ENCODE data around the gene FAXC. TPM values are rescaled to one million over a fixed set of nuclear protein-coding genes. Genes with fewer than 3 reads are reported as not detected.
"Not testable (repeated sequence)": the region's sequence is repeated elsewhere in the genome, so short reads cannot be mapped to it uniquely, and the experiment has no call there.

Gene FAXC
- polyA plus RNA-seq, 3 donors: 0.09 to 1.1 TPM; not detected in 1

DNA sequence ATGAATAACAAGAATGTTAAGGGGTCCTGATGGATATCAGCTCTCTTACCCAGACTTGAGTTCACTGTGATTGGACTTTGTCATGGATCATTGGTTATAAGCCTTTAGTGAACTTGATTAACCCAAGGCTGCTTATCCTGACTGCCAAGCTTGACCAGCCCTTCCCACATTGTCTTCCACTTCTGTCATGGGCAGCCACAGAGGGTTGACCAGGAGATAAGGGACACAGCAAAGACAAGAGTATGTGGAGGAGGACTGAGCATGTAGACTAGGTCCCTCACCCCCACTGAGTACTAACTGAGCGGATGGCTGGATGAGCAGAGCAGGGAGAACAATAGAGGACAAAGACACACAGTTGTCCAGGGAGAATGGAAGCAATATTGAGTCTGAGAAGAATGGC, 52.5 kb downstream of the FAXC start:
- H3K27ac ChIP-seq (ENCODE audit: low read depth, low read length): no peak overlapping the region
- 92 to 100% (median 95%) methylated on average over 1 of the region's 1 CpG for WGBS, 3 donors

GRCh38 chr6:99296261-99296660, 53.2 kb downstream of the FAXC start:
- 82 to 90% (median 87%) methylated on average over 5 of the region's 5 CpGs for WGBS, 3 donors
- H3K27ac ChIP-seq (ENCODE audit: low read depth, low read length): no peak overlapping the region

DNA sequence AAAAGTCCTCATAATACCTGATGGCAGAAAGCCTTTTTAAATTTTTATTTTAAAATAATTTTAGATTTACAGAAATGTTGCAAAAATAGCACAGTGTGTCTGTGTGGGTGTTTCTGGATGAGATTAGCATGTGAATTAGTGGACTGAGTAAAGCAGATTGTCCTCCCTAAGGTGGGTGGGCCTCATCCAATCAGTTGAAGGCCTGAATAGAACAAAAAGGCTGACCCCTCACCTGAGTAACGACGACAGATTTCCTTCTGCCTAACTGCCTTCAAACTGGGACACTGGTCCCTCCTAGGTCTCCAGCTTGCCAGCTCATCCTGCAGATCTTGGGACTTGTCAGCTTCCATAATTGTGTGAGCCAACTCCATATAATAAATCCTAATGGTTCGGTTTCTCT, 54.2 kb downstream of the FAXC start:
- 91 to 94% (median 93%) methylated on average over 3 of the region's 3 CpGs for WGBS, 3 donors
- H3K27ac ChIP-seq (ENCODE audit: low read depth, low read length): no peak overlapping the region

DNA sequence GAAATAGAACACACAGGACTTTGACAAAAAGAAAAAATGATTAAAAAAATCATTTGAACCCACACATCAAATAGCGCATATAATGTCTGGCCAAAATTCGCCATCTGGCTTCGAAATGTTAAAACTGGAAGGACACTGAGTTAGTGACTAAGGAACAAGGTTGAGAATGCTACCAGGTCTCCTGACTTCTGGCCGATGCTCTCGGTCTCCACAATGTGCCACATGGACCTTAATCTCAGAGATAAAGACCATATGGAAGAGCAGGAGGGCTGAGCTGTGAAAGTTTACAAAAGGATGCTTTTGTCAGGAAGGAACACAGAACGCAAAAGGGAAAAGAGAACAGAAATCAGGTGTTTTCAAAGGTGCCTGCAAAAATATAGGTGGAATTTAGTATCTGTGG, 54.7 kb downstream of the FAXC start:
- 91 to 95% (median 94%) methylated on average over 6 of the region's 6 CpGs for WGBS, 3 donors
- no peak overlapping the region for H3K27ac ChIP-seq (ENCODE audit: low read depth, low read length)

DNA sequence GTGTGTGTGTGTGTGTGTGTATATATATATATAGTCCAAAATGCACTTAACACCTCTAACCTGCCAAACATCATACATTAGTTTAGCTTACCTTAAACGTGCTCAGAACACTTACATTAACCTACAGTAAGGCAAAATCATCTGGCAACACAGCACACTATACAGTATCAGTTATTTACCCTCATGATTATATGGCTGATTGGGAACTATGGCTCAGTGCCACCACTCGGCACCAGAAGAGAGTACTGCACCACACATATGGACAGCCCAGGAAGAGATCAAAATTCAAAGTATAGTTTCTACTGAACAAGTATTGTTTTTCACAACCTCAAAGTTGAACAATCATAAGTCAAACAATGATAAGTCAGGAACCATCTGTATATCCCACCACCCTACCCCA, 59.8 kb downstream of the FAXC start:
- H3K27ac ChIP-seq (ENCODE audit: low read depth, low read length): no peak overlapping the region
- 71 to 74% (median 73%) methylated on average over 2 of the region's 2 CpGs for WGBS, 3 donors

DNA sequence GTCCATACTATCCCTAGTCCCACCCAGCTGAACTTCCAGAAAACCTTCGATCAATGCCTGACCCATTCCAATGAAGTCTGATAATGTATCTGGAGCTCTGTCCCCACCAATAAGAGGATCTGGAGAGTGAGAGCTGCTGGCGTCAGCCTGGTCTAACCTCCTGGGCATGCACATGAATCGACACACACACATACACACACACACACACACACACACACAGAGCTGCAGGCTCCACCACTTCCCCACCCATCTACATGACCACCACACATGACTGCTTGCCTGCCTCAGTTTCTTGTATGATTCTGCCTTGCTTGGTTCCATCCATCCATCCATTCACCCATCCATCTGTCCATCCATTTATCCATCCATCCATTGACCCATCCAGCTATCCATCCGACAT, 60.8 kb downstream of the FAXC start:
- H3K27ac ChIP-seq (ENCODE audit: low read depth, low read length): no peak overlapping the region
- 83 to 92% (median 92%) methylated on average over 3 to 4 of the region's 4 CpGs for WGBS, 3 donors

- no peak overlapping the region for H3K27ac ChIP-seq (ENCODE audit: low read depth, low read length)
- WGBS, 3 donors: 48 to 77% (median 71%) methylated on average over 2 of the region's 2 CpGs
Observed at GRCh38 chr6:99287523-99287922, 62.0 kb downstream of the FAXC start.

DNA sequence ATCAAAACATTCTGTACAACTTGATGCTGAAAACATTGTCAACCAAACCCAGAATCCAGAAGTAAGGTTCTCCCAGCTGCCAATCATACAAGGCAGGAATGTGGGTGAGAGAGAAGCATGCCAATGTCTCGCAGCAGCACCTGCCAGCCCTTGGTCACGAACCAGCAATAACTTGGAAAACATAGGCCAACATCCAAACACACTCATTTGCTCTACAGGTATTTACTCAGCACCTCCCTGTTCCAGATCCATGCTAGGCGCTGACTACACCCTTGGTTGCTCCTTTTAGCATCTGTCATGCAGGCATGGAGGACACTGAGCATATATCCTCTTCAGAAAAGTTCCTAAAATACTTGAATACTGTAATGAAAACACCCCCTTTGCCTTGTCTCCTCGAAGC, 63.6 kb downstream of the FAXC start:
- WGBS, 3 donors: 54 to 74% (median 73%) methylated on average over 4 of the region's 4 CpGs
- H3K27ac ChIP-seq (ENCODE audit: low read depth, low read length): no peak overlapping the region

DNA sequence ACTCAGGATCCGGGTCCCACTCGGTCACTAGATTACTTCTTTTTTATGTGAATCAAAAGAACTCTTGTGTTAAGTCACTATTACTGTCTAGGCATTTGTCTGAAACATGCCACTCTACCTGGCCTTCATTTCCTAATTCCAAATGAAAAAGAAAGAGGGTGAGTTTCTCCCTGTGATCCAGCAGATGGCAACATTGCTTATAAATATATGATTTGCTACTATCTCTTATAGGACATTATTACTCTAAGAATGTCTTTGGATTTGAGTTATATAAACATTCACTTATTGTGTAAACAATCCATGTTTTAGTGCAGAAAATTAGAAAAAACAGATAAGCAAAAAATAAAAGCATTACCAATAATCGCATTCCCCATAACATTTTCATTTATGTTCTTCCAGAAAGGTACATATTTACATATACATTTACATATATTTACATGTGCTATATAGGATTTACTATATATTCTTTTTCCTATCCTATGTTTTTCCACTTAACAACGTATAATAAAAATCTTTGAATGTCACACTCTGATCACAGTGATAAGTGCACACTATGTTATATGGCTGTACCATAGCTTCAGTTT, 66.9 kb downstream of the FAXC start:
- H3K27ac ChIP-seq (ENCODE audit: low read depth, low read length): no peak overlapping the region
- WGBS, 3 donors: 50 to 76% (median 74%) methylated on average over 4 of the region's 4 CpGs

DNA sequence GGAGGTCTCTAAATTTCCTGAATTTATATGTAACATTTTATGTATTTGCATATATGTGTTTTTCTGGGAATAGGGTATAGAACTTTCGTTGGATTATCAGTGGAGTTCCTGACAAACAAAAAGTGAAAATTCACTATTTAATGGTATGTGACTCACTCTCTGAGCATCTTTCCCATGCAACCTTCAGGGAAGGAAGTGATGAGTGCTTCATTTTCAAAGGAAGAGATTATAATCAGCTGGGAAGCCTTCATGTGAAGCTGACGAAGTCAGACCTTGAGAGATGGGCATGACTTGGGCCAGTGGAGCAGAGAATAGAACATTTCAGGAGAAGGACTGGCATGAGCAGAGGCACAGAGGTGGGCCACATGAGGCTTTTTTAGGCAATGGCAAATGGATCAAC, 72.7 kb downstream of the FAXC start:
- WGBS, 3 donors: 56 to 69% (median 60%) methylated on average over 2 of the region's 2 CpGs

GRCh38 chr6:99270826-99271225, 78.6 kb downstream of the FAXC start:
- 30 to 58% (median 50%) methylated on average over 7 of the region's 7 CpGs for WGBS, 3 donors
- H3K27ac ChIP-seq (ENCODE audit: low read depth, low read length): no peak overlapping the region

More for the DNA sequence above, 72.7 kb downstream of the FAXC start:
- H3K27ac ChIP-seq (ENCODE audit: low read depth, low read length): no peak overlapping the region

DNA sequence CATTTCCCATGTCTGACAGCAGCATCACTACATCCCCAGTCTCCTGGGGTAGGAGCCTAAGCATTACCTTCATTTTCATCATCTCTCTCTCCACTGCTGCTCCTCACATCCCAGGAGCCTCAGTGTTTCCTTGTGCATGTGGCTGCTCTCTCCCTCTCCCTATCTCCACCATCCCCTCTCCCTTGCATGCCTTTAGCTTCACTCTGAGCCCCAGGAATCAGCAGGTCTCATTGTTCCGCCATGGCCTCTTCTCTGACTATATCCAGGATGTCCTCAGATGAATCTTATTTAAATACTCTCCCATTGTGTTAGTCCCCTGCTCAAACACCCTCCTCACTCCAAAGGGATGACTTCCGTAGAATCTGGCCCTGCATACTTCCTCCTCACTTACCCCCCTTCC, 79.4 kb downstream of the FAXC start:
- H3K27ac ChIP-seq (ENCODE audit: low read depth, low read length): no peak overlapping the region
- 71 to 80% (median 79%) methylated on average over 2 of the region's 2 CpGs for WGBS, 3 donors

- 69 to 71% (median 70%) methylated on average over 3 of the region's 3 CpGs for WGBS, 3 donors
- H3K27ac ChIP-seq (ENCODE audit: low read depth, low read length): no peak overlapping the region
Observed at GRCh38 chr6:99269207-99269606, 80.3 kb downstream of the FAXC start.

- H3K27ac ChIP-seq (ENCODE audit: low read depth, low read length): not testable (repeated sequence)
- WGBS, 3 donors: 88 to 92% (median 89%) methylated on average over 5 of the region's 5 CpGs
Observed at GRCh38 chr6:99266996-99267395, 82.5 kb downstream of the FAXC start.

DNA sequence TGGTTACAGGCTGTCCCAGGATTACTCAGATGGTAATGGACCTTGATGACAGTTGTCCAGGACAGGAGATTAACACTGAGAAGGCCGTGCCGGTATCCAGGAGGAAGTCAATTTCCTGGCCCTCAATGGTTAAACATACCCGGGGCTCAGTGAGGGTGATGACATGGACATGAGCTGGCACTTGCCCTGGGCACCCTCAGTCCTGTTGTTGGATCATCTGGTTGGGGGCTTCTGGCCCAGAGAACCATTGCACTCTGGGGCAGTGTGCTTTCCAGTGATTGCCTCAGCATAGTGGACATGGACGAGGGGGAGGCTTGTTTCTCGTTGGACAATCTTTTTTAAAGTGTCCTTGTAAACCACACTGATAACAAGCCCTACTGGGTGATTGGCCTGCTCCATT, 84.0 kb downstream of the FAXC start:
- H3K27ac ChIP-seq (ENCODE audit: low read depth, low read length): not testable (repeated sequence)
- WGBS, 3 donors: 74 to 81% (median 79%) methylated on average over 5 of the region's 5 CpGs

DNA sequence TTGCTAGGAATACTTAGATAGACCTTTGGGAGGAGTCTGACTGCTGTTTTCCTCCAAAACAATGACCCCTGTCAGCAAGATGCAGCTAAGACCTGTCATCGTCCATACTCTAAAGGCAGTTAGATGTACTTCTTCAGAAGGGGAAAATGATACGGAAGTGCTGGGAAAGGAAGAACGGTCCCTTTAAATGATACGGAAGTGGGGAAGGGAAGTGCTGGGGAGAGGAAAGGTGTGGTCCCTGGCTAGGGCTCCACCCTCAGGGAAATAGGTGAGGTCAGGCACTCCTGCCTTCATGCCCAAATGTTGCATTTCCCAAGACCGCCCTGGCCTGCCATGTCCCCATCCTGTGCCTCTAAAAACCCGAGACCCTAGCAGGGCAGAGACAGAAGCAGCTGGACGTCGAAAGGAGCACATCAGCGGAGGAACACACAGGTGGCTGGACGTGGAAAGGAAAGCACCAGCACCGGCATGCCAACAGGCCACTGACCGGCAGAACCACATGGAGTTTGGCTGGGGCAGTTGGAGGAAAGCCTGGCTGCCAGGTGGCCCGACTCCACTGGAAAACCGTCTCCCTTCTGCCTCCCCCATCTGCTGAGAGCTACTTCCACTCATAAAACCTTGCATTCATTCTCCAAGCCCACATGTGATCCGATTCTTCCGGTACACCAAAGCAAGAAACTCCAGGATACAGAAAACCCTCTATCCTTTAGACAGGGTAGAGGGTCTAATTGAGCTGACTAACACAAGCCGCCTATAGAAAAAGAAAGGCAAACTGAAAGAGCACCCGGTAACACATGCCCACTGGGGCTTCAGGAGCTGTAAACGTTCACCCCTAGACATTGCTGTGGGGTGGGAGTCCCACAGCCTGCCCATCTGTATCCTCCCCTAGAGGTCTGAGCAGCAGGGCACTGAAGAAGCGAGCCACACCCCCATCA, 94.6 kb downstream of the FAXC start:
- no peak overlapping the region for H3K27ac ChIP-seq (ENCODE audit: low read depth, low read length)
- WGBS, 3 donors: 77 to 79% (median 78%) methylated on average over 20 of the region's 20 CpGs

DNA sequence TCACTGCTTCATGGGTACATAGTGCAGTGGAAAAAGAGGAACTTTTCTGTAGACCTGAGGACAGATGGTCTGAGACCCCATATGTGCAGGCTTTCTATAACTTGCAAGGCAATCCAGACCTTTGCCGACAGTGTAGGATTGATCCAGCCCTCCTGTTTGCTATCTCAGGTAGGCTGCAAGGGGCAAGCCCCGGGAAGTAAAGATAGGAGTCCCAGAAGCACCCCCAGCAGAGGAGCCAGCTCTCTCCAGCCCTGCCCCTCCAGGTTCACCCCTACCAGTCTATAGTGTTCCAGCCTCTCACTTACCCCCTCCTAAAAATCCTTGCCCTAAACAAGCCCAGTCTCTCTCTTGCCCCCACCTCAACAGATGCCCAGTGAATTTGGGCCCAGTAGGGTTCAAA, 96.2 kb downstream of the FAXC start:
- WGBS, 3 donors: 74 to 93% (median 88%) methylated on average over 2 of the region's 2 CpGs
- no peak overlapping the region for H3K27ac ChIP-seq (ENCODE audit: low read depth, low read length)

DNA sequence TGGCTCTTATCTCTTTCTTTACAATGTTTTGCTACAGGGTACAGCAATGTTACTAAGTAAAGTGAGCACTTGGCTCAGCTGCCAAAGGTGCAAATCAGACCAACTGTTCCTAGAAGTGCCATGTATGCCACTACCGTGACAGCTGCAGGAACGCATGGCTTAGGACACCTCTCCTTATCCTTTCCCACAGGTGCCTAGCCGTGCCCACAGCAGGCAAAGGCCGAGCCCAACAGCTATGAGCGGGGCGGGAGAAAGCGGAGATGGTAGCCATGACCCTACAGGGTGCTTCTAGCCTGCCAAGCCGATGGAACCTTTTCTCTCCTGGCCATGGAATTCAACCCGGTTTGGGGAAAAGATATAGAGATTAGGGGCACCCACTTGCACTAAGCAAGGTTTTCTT, 97.1 kb downstream of the FAXC start:
- WGBS, 3 donors: 85 to 91% (median 91%) methylated on average over 9 of the region's 9 CpGs
- no peak overlapping the region for H3K27ac ChIP-seq (ENCODE audit: low read depth, low read length)

GRCh38 chr6:99250476-99250875, 99.0 kb downstream of the FAXC start:
- 81 to 95% (median 93%) methylated on average over 2 of the region's 2 CpGs for WGBS, 3 donors
- no peak overlapping the region for H3K27ac ChIP-seq (ENCODE audit: low read depth, low read length)

- 89 to 95% (median 94%) methylated on average over 1 of the region's 1 CpG for WGBS, 3 donors
- H3K27ac ChIP-seq (ENCODE audit: low read depth, low read length): no peak overlapping the region
Observed at GRCh38 chr6:99246602-99247001, 102.9 kb downstream of the FAXC start.
